ENCODE data around the gene MEGF6. TPM values are rescaled to one million over a fixed set of nuclear protein-coding genes. Genes with fewer than 3 reads are reported as not detected.

Gene MEGF6
- total and polyA plus RNA-seq, 9 of the 15 experiments (the other 6 are each of a cell fraction or from before 2014, with no cell fraction given), result 0.03 to 1.7 (median 0.24) TPM; not detected in 3

DNA sequence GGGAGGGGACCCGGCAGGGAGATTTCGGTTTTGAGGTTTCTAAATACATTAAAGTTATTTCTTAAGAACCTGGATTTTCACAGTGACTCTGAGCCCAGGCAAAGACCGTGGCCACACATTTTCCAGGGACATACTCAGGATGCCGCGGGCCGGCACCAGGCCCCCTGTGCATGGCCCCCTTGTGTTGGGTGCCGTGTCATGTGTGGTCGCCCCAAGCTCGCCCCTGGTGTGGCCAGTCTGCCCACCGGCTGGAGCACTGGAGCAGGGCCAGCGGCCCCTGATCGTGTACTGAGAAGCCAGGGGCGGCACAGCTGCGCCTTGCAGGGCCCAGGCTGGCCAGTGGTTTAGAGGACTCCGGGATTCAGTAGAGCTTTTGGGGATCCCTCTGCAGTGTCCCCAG, 130.3 kb downstream of the MEGF6 start:
- H3K4me2 ChIP-seq (ENCODE audit: insufficient read depth, low read length), result no peak overlapping the region
- TF ChIP-seq RNF2 (IDR thresholded peaks at IDR 0.05) (no peak), NR4A1 (CRISPR knock-in tag; IDR thresholded peaks at IDR 0.05) (no peak), NR4A1 (tag; IDR thresholded peaks at IDR 0.05) (no peak), MED1 (CRISPR knock-in tag; IDR thresholded peaks at IDR 0.05; ENCODE audit: borderline replicate concordance) (no peak), ADNP (tag; IDR thresholded peaks at IDR 0.05) (no peak)
- no peaks in the 10 kb centered on the region for H3K36me3 ChIP-seq (ENCODE audit: control insufficient read depth, insufficient read depth, low read length)
- no peaks in the 10 kb centered on the region for H3K9me1 ChIP-seq (ENCODE audit: control insufficient read depth, insufficient read depth, low read length)
- POLR2A ChIA-PET, result interaction anchor here (0.6 to 1.3 kb wide), 4 partner anchors 9 to 47 kb away, joined by 3 to 6 read pairs (median 4); no protein-coding TSS in a partner anchor
- DNase-seq (ENCODE audit: extremely low read depth in 1 of 4, low spot score in 3 of 4) (no peak), FAIRE-seq (no peak), ATAC-seq (no peak)
- intact Hi-C loops (cut with micrococcal nuclease) (no loop called here), in situ Hi-C loops (cut with MboI) (loop anchor here (5.0 kb wide), 1 partner anchor 34 kb away; no protein-coding TSS in a partner anchor)
- no peak overlapping the region for H3K4me3 ChIP-seq
- H3K79me2 ChIP-seq (ENCODE audit: control insufficient read depth, insufficient read depth, low read length), result no peaks in the 10 kb centered on the region
- H3K4me1 ChIP-seq (replicated peaks in 1 of 2; ENCODE audit: control insufficient read depth in 2 of 2, insufficient read depth in 2 of 2, low read length in 2 of 2), result peaks cover 0 to 60% of the 10 kb centered on the region in 2 experiments; a peak in 2 of 5 replicates
- no peak overlapping the region for H3K9ac ChIP-seq (ENCODE audit: insufficient read depth in 1 of 2, low read depth in 2 of 2, low read length in 2 of 2)
- no peak overlapping the region for H3K27ac ChIP-seq (ENCODE audit: extremely low read depth, low read depth, low read length)
- no peak overlapping the region for H2AFZ ChIP-seq (ENCODE audit: low read depth, low read length)
- H3K27me3 ChIP-seq (ENCODE audit: control insufficient read depth in 2 of 2, insufficient read depth in 2 of 2, low read length in 2 of 2), result peaks cover 10 to 26% of the 10 kb centered on the region in 2 experiments
- WGBS (ENCODE audit: insufficient coverage, low coverage, missing lambda C conversion rate), result 3% methylated on average over 15 of the region's 15 CpGs
- CTCF ChIA-PET (ENCODE audit: low intra/inter-chr PET ratio), result interaction anchor here (5.5 kb wide), 1 partner anchor 28 kb away, joined by 91 read pairs; the partner anchor contains the start of gene ARHGEF16
- H4K20me1 ChIP-seq (replicated peaks; ENCODE audit: control insufficient read depth, insufficient read depth, low read length), result peaks cover 19% of the 10 kb centered on the region
- no TSS peak for BruUV-seq (replicated peaks)
- no peaks in the 10 kb centered on the region for H3K9me3 ChIP-seq (replicated peaks; ENCODE audit: control insufficient read depth, insufficient read depth, low read depth, low read length)

GRCh38 chr1:3480369-3480719, 131.0 kb downstream of the MEGF6 start:
- no peaks in the 10 kb centered on the region for H3K36me3 ChIP-seq (ENCODE audit: control insufficient read depth, insufficient read depth, low read length)
- TF ChIP-seq FOXA3 (CRISPR knock-in tag; conservative IDR thresholded peaks at IDR 0.05 in 1 of 2, IDR thresholded peaks at IDR 0.05 in 1 of 2) (no peak), THRB (CRISPR knock-in tag; conservative IDR thresholded peaks at IDR 0.05) (no peak), PPARD (CRISPR knock-in tag; IDR thresholded peaks at IDR 0.05) (no peak), ZNF584 (CRISPR knock-in tag; IDR thresholded peaks at IDR 0.05; ENCODE audit: low read depth) (no peak)
- TF ChIP-seq, protein P1, sequence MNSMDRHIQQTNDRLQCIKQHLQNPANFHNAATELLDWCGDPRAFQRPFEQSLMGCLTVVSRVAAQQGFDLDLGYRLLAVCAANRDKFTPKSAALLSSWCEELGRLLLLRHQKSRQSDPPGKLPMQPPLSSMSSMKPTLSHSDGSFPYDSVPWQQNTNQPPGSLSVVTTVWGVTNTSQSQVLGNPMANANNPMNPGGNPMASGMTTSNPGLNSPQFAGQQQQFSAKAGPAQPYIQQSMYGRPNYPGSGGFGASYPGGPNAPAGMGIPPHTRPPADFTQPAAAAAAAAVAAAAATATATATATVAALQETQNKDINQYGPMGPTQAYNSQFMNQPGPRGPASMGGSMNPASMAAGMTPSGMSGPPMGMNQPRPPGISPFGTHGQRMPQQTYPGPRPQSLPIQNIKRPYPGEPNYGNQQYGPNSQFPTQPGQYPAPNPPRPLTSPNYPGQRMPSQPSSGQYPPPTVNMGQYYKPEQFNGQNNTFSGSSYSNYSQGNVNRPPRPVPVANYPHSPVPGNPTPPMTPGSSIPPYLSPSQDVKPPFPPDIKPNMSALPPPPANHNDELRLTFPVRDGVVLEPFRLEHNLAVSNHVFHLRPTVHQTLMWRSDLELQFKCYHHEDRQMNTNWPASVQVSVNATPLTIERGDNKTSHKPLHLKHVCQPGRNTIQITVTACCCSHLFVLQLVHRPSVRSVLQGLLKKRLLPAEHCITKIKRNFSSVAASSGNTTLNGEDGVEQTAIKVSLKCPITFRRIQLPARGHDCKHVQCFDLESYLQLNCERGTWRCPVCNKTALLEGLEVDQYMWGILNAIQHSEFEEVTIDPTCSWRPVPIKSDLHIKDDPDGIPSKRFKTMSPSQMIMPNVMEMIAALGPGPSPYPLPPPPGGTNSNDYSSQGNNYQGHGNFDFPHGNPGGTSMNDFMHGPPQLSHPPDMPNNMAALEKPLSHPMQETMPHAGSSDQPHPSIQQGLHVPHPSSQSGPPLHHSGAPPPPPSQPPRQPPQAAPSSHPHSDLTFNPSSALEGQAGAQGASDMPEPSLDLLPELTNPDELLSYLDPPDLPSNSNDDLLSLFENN (IDR thresholded peaks at IDR 0.05; ENCODE audit: low read depth in 2 of 2, low read length in 2 of 2), result no peak
- H3K27me3 ChIP-seq (ENCODE audit: control insufficient read depth in 2 of 2, insufficient read depth in 2 of 2, low read length in 2 of 2), result peaks cover 7 to 26% of the 10 kb centered on the region in 2 experiments
- ChIA-PET POLR2A (interaction anchor here (0.7 to 1.3 kb wide), 2 partner anchors 8 to 95 kb away, joined by 3 to 4 read pairs; no protein-coding TSS in a partner anchor), CTCF (ENCODE audit: low intra/inter-chr PET ratio) (interaction anchor here (5.5 kb wide), 1 partner anchor 27 kb away, joined by 91 read pairs; the partner anchor contains the start of gene ARHGEF16)
- FAIRE-seq, result no peak
- H4K20me1 ChIP-seq (replicated peaks; ENCODE audit: control insufficient read depth, insufficient read depth, low read length), result peaks cover 19% of the 10 kb centered on the region
- H3K9me3 ChIP-seq (replicated peaks; ENCODE audit: control insufficient read depth, insufficient read depth, low read depth, low read length), result no peaks in the 10 kb centered on the region
- H3K79me2 ChIP-seq (ENCODE audit: control insufficient read depth, insufficient read depth, low read length), result no peaks in the 10 kb centered on the region
- H2AFZ ChIP-seq (ENCODE audit: low read depth, low read length), result no peak overlapping the region
- no peak overlapping the region for H3K9ac ChIP-seq (ENCODE audit: insufficient read depth in 1 of 2, low read depth in 2 of 2, low read length in 2 of 2)
- no peak for ATAC-seq
- H3K4me1 ChIP-seq (replicated peaks in 1 of 2; ENCODE audit: control insufficient read depth in 2 of 2, insufficient read depth in 2 of 2, low read length in 2 of 2), result peaks cover 0 to 64% of the 10 kb centered on the region in 2 experiments; a peak in 2 of 5 replicates
- no peak overlapping the region for H3K4me3 ChIP-seq
- no TSS peak for BruUV-seq (replicated peaks)
- no peaks in the 10 kb centered on the region for H3K9me1 ChIP-seq (ENCODE audit: control insufficient read depth, insufficient read depth, low read length)
- H3K4me2 ChIP-seq (ENCODE audit: insufficient read depth, low read length), result no peak overlapping the region
- intact Hi-C loops (cut with micrococcal nuclease) (no loop called here), in situ Hi-C loops (cut with MboI) (loop anchor here (5.0 kb wide), 1 partner anchor 33 kb away; no protein-coding TSS in a partner anchor)
- DNase-seq (ENCODE audit: extremely low read depth in 1 of 4, low spot score in 3 of 4), result no peak
- WGBS (ENCODE audit: insufficient coverage, low coverage, missing lambda C conversion rate), result 3% methylated on average over 21 of the region's 21 CpGs
- H3K27ac ChIP-seq (ENCODE audit: extremely low read depth, low read depth, low read length), result no peak overlapping the region

Measured in K562 (cell line).